ENCODE measurements around the gene TDRD6. TPM values are rescaled to one million over a fixed set of nuclear protein-coding genes. Genes with fewer than 3 reads are reported as not detected.

The TDRD6 gene
- total and polyA plus RNA-seq, 8 donors, result 0.06 to 1.2 (median 0.37) TPM

- no peaks in the 10 kb centered on the region for H3K9me3 ChIP-seq
- FAIRE-seq (no peak), DNase-seq (no peak), ATAC-seq (no peak)
- H3K27ac ChIP-seq, result no peak overlapping the region
- peaks cover 0 to 11% (median 0%) of the 10 kb centered on the region in 3 donors for H3K36me3 ChIP-seq
- 78 to 84% methylated on average over 2 of the region's 2 CpGs for WGBS, 2 donors
- no peak for TF ChIP-seq CTCF (IDR thresholded peaks at IDR 0.05)
- H3K27me3 ChIP-seq, result no peaks in the 10 kb centered on the region
- intact Hi-C loops (cut with DNase I), result no loop called here
- no peaks in the 10 kb centered on the region for H3K4me1 ChIP-seq
- H3K4me3 ChIP-seq, result no peak overlapping the region
Measured at GRCh38 chr6:46661483-46661882, 26.2 kb upstream of the TDRD6 start.

GRCh38 chr6:46667377-46667776 is 20.3 kb upstream of the TDRD6 start:
- FAIRE-seq (no peak), ATAC-seq (no peak)

GRCh38 chr6:46674410-46674809 is 13.3 kb upstream of the TDRD6 start:
- FAIRE-seq (no peak), ATAC-seq (no peak), DNase-seq (no peak)
- H3K9me3 ChIP-seq, result no peaks in the 10 kb centered on the region
- no peaks in the 10 kb centered on the region for H3K4me1 ChIP-seq
- intact Hi-C loops (cut with DNase I), result no loop called here
- WGBS, 2 donors, result 46 to 55% methylated on average over 1 of the region's 1 CpG
- H3K36me3 ChIP-seq, result peaks cover 0 to 7% (median 0%) of the 10 kb centered on the region in 3 donors
- H3K4me3 ChIP-seq, result no peak overlapping the region
- H3K27ac ChIP-seq, result no peak overlapping the region
- H3K27me3 ChIP-seq, result no peaks in the 10 kb centered on the region
- no peak for TF ChIP-seq CTCF (IDR thresholded peaks at IDR 0.05)

More at GRCh38 chr6:46667377-46667776, 20.3 kb upstream of the TDRD6 start:
- no peaks in the 10 kb centered on the region for H3K4me1 ChIP-seq
- 94 to 95% methylated on average over 2 of the region's 2 CpGs for WGBS, 2 donors
- intact Hi-C loops (cut with DNase I), result no loop called here
- TF ChIP-seq CTCF (IDR thresholded peaks at IDR 0.05), result no peak
- H3K9me3 ChIP-seq, result no peaks in the 10 kb centered on the region
- DNase-seq, result no peak
- no peaks in the 10 kb centered on the region for H3K27me3 ChIP-seq
- H3K27ac ChIP-seq, result no peak overlapping the region
- H3K4me3 ChIP-seq, result no peak overlapping the region
- H3K36me3 ChIP-seq, result peaks cover 0 to 5% (median 0%) of the 10 kb centered on the region in 3 donors

- Histone ChIP-seq H3K9me3 (no peaks in the 10 kb centered on the region), H3K36me3 (peaks cover 0 to 7% (median 0%) of the 10 kb centered on the region in 3 donors), H3K4me1 (no peaks in the 10 kb centered on the region), H3K27ac (no peak overlapping the region), H3K27me3 (no peaks in the 10 kb centered on the region), H3K4me3 (no peak overlapping the region)
- FAIRE-seq (no peak), ATAC-seq (no peak), DNase-seq (no peak)
- TF ChIP-seq CTCF (IDR thresholded peaks at IDR 0.05), result no peak
- intact Hi-C loops (cut with DNase I), result no loop called here
- 90 to 93% methylated on average over 6 of the region's 6 CpGs for WGBS, 2 donors
Measured at GRCh38 chr6:46676604-46677313, 10.9 kb upstream of the TDRD6 start.

GRCh38 chr6:46677314-46677654 is 10.4 kb upstream of the TDRD6 start:
- H3K4me1 ChIP-seq, result no peaks in the 10 kb centered on the region
- H3K9me3 ChIP-seq, result no peaks in the 10 kb centered on the region
- ATAC-seq (no peak), FAIRE-seq (no peak), DNase-seq (no peak)
- intact Hi-C loops (cut with DNase I), result no loop called here
- no peak overlapping the region for H3K27ac ChIP-seq
- no peaks in the 10 kb centered on the region for H3K27me3 ChIP-seq
- no peak overlapping the region for H3K4me3 ChIP-seq
- H3K36me3 ChIP-seq, result peaks cover 0 to 7% (median 0%) of the 10 kb centered on the region in 3 donors
- 83 to 86% methylated on average over 4 of the region's 4 CpGs for WGBS, 2 donors
- TF ChIP-seq CTCF (IDR thresholded peaks at IDR 0.05), result no peak

Data from pancreas (tissue), 10 donors.